GM12892 (cell line): ENCODE measurements around the gene TRPC4AP.

Experiments
- POLR2A ChIP-seq: IDR thresholded peaks from 2 replicates; pipeline ENCODE4 v1.6.1; 2011; ENCODE audit warnings: low read depth, low read length, control low read depth
- POLR2AphosphoS5 ChIP-seq: IDR thresholded peaks from 2 replicates; pipeline ENCODE4 v1.6.1; 2011; ENCODE audit warnings: low read depth, low read length, control low read depth
- TAF1 ChIP-seq: IDR thresholded peaks from 2 replicates; pipeline ENCODE4 v1.6.1; 2011; ENCODE audit warnings: low read depth, mild to moderate bottlenecking, control low read depth, low read length, borderline replicate concordance

GRCh38 chr20:34982270-34983088 lies 110.1 kb downstream of the TRPC4AP start:
- TF ChIP-seq POLR2A (no peak), TAF1 (no peak), POLR2AphosphoS5 (no peak)
